Right lobe of liver (tissue), 4 donors: ENCODE measurements around the gene MACROD2.

ENCODE experiments used
- POLR2A ChIP-seq: fragments of 450-650 bp; IDR thresholded peaks from one replicate; pipeline ENCODE4 v1.6.1; 2017; ENCODE audit warnings: antibody characterized with exemption, mild to moderate bottlenecking
- TF ChIP-seq, protein P1 (sequence below), 4 donors: fragments of 200-600 bp in 3 of 4; fragments of 450-650 bp in 1 of 4; IDR thresholded peaks; one replicate each; pipeline versions ENCODE4 v1.5.1 to v1.8.0; 2016 to 2022; ENCODE audit warnings: antibody characterized with exemption in 4 of 4, mild to moderate bottlenecking in 2 of 4
- donor health status: DM: no; HTN: no; CAD: no.
- donor health status: DM: no; HTN: no; CAD: no.
- donor health status: DM: no; HTN: yes; CAD: no.

DNA sequence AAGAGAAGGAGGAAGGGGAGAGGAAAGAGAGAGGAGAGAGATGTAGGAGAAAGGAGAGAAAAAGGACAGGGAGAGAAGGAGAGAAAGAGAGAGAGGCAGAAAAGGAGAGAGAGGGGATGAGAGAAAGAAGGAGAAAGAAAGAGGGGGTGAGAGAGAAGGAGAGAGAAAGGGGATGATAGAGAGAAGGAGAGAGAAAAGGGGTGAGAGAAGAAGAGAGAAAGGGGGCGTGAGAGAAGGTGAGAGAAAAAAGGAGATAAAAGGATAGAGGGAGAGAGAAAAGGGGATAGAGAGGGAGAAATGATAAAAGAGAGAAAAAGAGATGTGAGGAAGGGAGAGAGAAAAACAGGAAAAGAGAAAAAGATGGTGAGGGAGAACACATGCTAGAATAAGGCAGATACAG, 1644.5 kb downstream of the MACROD2 start:
- TF ChIP-seq, protein P1, sequence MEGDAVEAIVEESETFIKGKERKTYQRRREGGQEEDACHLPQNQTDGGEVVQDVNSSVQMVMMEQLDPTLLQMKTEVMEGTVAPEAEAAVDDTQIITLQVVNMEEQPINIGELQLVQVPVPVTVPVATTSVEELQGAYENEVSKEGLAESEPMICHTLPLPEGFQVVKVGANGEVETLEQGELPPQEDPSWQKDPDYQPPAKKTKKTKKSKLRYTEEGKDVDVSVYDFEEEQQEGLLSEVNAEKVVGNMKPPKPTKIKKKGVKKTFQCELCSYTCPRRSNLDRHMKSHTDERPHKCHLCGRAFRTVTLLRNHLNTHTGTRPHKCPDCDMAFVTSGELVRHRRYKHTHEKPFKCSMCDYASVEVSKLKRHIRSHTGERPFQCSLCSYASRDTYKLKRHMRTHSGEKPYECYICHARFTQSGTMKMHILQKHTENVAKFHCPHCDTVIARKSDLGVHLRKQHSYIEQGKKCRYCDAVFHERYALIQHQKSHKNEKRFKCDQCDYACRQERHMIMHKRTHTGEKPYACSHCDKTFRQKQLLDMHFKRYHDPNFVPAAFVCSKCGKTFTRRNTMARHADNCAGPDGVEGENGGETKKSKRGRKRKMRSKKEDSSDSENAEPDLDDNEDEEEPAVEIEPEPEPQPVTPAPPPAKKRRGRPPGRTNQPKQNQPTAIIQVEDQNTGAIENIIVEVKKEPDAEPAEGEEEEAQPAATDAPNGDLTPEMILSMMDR (IDR thresholded peaks at IDR 0.05), result no peak
- no peak for TF ChIP-seq POLR2A
